Amniotic stem cell (primary cell): ENCODE data around the gene MARF1.
"Not testable (repeated sequence)": the region's sequence is repeated elsewhere in the genome, so short reads cannot be mapped to it uniquely, and the experiment has no call there.

Source experiments
- DNase-seq: peaks from one replicate; lab custom pipeline; 2025; lab: John Stamatoyannopoulos, UW

The MARF1 gene, protein sequence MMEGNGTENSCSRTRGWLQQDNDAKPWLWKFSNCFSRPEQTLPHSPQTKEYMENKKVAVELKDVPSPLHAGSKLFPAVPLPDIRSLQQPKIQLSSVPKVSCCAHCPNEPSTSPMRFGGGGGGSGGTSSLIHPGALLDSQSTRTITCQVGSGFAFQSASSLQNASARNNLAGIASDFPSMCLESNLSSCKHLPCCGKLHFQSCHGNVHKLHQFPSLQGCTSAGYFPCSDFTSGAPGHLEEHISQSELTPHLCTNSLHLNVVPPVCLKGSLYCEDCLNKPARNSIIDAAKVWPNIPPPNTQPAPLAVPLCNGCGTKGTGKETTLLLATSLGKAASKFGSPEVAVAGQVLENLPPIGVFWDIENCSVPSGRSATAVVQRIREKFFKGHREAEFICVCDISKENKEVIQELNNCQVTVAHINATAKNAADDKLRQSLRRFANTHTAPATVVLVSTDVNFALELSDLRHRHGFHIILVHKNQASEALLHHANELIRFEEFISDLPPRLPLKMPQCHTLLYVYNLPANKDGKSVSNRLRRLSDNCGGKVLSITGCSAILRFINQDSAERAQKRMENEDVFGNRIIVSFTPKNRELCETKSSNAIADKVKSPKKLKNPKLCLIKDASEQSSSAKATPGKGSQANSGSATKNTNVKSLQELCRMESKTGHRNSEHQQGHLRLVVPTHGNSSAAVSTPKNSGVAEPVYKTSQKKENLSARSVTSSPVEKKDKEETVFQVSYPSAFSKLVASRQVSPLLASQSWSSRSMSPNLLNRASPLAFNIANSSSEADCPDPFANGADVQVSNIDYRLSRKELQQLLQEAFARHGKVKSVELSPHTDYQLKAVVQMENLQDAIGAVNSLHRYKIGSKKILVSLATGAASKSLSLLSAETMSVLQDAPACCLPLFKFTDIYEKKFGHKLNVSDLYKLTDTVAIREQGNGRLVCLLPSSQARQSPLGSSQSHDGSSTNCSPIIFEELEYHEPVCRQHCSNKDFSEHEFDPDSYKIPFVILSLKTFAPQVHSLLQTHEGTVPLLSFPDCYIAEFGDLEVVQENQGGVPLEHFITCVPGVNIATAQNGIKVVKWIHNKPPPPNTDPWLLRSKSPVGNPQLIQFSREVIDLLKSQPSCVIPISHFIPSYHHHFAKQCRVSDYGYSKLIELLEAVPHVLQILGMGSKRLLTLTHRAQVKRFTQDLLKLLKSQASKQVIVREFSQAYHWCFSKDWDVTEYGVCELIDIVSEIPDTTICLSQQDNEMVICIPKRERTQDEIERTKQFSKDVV (N-terminal part only)

GRCh38 chr16:15643048-15643945 is at the start of gene MARF1:
Gene MARF1, minus strand, starts transcription at chr16:15643154. Its CDS starts 3,921 bp downstream, at chr16:15639233.
- DNase-seq, result peak; percentile 95

GRCh38 chr16:15692508-15692907 is 49.6 kb upstream of the MARF1 start:
- DNase-seq, result not testable (repeated sequence)

GRCh38 chr16:15691046-15691445 is 48.1 kb upstream of the MARF1 start:
- DNase-seq, result no peak

- no peak for DNase-seq
These were observed 47.3 kb upstream of the MARF1 start for GRCh38 chr16:15690296-15690695.

- no peak for DNase-seq
These were observed 46.3 kb upstream of the MARF1 start for GRCh38 chr16:15689290-15689689.

DNA sequence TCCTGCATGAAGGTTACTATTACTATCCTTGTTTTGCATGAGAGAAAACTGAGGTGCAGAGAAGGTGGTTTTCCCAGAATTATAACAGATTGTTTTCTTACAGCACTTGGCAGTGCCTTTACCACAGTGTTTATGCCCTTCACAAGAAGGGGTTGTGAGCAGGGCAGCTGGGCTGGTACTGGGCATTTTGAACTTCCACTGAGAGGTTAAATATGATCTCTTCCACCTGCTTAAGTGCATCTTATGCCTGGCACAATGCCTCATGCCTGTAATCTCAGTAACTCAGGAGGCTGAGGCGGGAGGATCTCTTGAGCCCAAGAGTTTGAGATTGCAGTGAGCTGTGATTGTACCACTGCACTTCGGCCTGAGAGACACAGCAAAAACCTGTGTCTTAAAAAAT is 43.3 kb upstream of the MARF1 start:
- DNase-seq, result no peak

DNA sequence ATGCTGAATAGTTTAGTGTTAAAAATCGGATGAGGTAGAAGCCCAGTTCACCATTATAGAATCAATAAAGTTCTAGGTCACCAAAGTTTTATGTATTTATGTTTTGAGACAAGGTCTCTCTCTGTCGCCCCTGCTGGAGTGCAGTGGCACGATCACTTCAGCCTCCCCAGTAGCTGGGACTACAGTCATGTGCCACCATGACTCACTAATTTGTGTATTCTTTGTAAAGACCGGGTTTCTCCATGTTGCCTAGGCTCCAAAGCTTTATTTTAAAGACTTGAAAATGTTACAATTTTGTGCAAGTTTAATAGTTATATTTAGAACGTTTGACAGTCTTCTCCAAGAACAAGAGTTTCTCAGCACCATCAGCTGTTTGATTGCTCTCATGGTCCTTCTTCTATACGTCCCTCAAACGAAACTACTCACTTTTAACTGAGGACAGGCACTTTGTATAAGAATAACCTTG is 39.2 kb upstream of the MARF1 start:
- peak; percentile 28 for DNase-seq

GRCh38 chr16:15677447-15677846 is 34.5 kb upstream of the MARF1 start:
- DNase-seq, result no peak

GRCh38 chr16:15676506-15676905 is 33.6 kb upstream of the MARF1 start:
- DNase-seq, result no peak

DNA sequence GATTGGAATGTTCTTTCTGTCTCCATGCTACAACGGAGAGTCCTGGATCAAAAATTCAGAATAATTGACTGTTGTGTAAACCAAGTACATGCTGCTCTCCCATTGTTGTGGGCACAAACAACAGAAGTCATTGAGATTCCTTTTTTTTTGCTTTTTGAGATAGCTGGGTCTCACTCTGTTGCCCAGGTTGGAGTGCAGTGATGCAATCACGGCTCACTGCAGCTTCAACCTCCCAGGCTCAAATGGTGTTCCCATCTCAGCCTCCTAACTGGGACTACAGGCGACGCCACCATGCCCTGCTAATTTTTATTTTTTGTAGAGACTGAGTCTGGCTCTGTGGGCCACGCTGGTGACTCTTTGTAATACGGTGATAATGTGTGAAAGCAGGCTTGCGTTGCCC is 31.6 kb upstream of the MARF1 start:
- no peak for DNase-seq

GRCh38 chr16:15672514-15673167 is 29.7 kb upstream of the MARF1 start:
- peak; percentile 44 for DNase-seq

DNA sequence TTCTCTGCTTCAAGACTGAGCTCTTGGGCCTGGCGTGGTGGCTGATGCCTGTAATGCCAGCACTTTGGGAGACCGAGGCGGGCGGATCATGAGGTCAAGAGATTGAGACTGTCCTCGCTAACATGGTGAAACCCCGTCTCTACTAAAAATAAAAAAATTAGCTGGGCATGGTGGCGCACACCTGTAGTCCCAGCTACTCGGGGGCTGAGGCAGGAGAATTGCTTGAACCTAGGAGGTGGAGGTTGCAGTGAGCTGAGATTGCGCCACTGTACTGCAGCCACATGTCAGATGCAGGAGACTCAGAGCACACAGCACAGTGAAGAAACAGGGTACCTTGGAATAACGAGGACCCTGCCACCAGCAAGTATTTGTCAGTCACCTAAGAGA is 29.2 kb upstream of the MARF1 start:
- not testable (repeated sequence) for DNase-seq

- no peak for DNase-seq
These were observed 28.7 kb upstream of the MARF1 start for GRCh38 chr16:15671530-15672117.

GRCh38 chr16:15667091-15667742 is 24.3 kb upstream of the MARF1 start:
- DNase-seq, result no peak

DNA sequence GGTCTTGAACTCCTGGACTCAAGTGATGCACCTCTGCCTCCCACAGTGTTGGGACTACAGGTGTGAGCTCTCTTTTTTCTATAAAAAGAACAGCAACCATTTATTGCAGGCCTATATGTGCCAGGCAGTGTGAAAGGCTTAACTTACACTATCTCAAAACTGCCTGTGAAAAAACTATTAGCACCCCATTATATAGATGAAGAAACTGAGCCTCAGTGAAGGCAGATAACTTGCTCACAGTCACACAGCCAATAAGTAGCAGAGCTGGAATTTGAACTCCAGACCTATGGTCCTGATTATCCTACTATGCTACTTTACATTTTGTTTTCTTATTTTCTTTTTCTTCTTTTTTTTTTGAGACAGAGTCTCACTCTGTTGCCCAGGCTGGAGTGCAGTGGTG is 22.2 kb upstream of the MARF1 start:
- DNase-seq, result no peak

GRCh38 chr16:15660203-15660601 is 17.2 kb upstream of the MARF1 start:
- DNase-seq, result no peak

DNA sequence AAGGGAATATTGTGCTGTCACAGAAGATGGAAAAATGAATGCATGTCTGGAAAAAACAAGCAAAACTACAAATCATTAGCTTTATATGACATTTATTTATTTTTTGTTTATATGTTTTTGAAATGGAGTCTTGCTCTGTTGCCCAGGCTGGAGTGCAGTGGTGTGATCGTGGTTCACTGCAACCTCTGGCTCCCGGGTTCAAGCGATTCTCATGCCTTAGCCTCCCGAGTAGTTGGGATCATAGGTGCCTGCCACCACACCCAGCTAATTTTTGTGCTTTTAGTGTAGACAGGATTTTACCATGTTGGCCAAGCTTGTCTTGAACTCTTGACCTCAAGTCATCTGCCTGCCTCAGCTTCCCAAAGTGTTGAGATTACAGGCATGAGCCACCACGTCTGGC is 15.6 kb upstream of the MARF1 start:
- DNase-seq, result no peak

DNA sequence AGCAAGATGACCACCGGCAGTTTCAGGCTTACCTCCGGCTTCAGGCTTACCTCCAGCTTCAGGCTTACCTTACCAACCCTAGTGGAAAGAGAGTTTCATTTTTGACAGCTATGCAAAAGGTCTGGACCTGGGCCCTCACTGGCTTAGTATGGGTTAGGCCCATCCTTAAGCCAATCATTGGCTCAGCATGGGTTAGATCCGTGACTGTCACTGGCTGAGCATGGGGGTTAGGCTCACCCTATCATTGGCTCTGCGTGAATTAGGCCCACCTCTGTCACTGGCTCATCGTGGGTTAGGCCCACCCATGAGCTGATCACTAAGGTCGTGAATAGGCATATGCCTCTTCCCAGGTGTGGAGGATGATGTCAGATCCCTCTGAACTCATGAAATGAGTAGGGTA is 15.2 kb upstream of the MARF1 start:
- no peak for DNase-seq

DNA sequence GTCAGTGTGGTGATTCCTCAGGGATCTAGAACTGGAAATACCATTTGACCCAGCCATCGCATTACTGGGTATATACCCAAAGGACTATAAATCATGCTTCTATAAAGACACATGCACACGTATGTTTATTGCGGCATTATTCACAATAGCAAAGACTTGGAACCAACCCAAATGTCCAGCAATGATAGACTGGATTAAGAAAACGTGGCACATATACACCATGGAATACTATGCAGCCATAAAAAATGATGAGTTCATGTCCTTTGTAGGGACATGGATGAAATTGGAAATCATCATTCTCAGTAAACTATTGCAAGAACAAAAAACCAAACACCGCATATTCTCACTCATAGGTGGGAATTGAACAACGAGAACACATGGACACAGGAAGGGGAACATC is 12.6 kb upstream of the MARF1 start:
- not testable (repeated sequence) for DNase-seq

- DNase-seq, result no peak
These were observed 11.6 kb upstream of the MARF1 start for GRCh38 chr16:15654591-15654990.
